Head of caudate nucleus (tissue), 42 donors: ENCODE data around the gene PSMB2.
"Not testable (repeated sequence)": the region's sequence is repeated elsewhere in the genome, so short reads cannot be mapped to it uniquely, and the experiment has no call there.

Source experiments
- DNase-seq, 42 donors: peaks; one replicate each; pipeline versions ENCODE4 v3.0.0 to v3.0.0-alpha.2; 2020 to 2021; ENCODE audit warnings: mixed read lengths in 7 of 42
- intact Hi-C: fragments of 100-400 bp; cut with DNase I; formaldehyde crosslinking; loops from one replicate; pipeline ENCODE4 v1.15.0; 2022

PSMB2 gene

GRCh38 chr1:35577071-35577998 lies 64.0 kb downstream of the PSMB2 start:
- intact Hi-C loops: no loop called here
- DNase-seq: no peak

DNA sequence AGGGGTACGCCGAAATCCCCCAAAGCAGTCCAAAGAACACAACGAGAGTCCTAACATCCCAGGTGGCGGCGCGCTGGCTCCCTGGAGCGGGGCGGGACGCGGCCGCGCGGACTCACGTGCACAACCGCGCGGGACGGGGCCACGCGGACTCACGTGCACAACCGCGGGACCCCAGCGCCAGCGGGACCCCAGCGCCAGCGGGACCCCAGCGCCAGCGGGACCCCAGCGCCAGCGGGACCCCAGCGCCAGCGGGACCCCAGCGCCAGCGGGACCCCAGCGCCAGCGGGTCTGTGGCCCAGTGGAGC lies 64.6 kb downstream of the PSMB2 start:
- intact Hi-C loops, DNase-seq: not testable (repeated sequence)

DNA sequence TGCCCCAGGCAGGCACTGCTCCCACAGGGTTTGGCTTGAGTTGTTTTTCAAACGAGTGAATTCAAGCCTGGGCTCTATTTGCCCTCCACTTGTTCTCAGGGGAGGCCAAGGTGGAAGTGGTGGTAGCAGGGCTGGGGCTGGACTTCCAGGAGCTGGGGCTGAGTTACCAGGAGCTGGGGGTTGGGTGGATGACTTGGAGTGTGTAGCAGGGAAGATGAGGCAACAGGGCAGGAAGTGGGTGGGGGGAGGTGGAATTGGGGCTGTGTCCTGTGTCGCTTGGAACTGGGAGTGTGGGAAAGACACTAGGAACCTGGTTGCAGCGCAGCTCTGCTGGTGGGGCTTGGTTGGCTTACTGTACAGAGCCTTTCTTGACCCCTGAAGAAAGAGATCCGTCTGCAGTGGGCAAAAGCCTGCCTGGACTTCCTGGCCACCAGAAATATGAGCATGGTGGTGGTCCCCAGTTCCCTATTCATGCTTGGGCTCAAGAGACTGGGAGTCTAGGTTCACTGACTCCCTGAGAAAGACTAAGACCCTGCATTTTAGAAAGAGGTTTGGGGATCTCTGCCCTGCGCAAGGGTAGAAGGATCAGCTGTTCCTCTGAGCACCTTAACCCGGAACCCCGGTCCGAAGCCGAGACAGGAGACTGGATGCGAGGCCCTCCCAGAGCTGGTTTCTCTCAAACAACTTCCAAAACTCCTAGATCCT lies 65.1 kb downstream of the PSMB2 start:
- intact Hi-C loops: no loop called here
- no peak for DNase-seq

- no peak for DNase-seq
- intact Hi-C loops: no loop called here
Measured at GRCh38 chr1:35575416-35575958, 65.8 kb downstream of the PSMB2 start.

DNA sequence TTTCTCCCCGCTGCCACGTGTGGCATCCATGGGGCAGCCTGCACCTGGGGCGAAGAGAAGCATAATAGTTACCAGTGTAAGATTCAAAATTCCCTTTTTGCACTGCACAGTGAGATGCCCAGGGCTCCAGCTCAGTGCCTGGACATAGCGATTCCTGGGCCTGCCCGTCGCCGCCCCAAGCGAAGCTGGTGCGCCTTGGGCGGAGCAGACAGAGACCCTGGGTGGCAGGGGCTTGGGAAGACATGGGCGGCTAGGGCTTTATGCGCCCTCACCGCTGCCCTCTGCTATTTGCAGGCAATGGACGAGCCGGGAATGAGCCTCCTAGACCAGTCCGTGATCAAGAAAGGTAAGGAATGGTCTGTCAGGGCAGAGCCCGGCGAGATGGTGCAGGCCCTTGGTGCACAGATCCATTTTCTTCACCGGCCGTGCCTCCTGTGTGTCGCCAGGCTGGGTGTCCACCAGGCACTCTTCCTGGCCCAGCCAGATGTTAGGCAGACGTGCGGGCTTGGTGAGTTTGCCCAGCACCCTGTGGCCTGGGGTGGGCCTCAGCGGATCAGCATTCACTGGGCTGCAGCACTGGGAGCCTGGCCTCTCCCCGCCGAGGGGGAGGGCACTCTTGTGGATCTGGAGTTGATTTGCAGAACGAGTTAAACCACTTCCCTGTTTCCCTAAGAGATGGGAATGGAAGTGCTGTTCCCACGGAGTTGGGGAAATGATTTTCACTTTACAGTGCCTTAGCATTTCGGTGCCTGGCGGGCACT lies 66.5 kb downstream of the PSMB2 start:
- no peak for DNase-seq
- intact Hi-C loops: no loop called here

DNA sequence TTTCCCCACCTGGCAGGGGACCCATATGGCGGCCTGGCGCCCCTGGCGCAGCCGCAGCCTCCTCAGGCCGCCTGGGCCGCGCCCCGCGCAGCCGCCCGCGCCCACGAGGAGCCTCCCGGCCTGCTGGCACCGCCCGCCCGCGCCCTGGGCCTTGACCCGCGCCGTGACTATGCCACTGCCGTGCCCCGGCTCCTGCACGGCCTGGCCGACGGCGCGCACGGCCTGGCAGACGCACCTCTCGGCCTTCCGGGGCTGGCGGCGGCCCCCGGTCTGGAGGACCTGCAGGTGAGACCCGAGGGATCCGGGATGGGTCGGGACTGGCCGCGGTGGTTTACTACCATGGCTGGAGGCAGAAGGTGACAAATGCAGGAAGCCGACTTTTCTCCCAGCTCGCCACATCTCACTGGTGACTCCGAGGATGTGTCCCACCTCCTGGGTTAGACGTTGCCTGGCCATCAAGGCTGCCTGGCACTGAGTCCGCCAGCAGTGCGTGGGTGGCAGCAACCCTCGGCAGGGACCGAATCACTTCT lies 67.1 kb downstream of the PSMB2 start:
- DNase-seq: no peak
- intact Hi-C loops: no loop called here

- DNase-seq: peak; percentile 59 to 86 (median 75)
- intact Hi-C loops: no loop called here
Measured at GRCh38 chr1:35573198-35574124, 67.9 kb downstream of the PSMB2 start, which contains the start of gene TFAP2E. TSS of gene TFAP2E (plus strand) at chr1:35573314. CDS start at chr1:35573578, 264 bp downstream.

- intact Hi-C loops: no loop called here
- no peak for DNase-seq
Measured at GRCh38 chr1:35572296-35572695, 69.0 kb downstream of the PSMB2 start.

- DNase-seq: peak in 1 of 42 donors; percentile 7
- intact Hi-C loops: no loop called here
Measured at GRCh38 chr1:35571263-35571662, 70.1 kb downstream of the PSMB2 start.

DNA sequence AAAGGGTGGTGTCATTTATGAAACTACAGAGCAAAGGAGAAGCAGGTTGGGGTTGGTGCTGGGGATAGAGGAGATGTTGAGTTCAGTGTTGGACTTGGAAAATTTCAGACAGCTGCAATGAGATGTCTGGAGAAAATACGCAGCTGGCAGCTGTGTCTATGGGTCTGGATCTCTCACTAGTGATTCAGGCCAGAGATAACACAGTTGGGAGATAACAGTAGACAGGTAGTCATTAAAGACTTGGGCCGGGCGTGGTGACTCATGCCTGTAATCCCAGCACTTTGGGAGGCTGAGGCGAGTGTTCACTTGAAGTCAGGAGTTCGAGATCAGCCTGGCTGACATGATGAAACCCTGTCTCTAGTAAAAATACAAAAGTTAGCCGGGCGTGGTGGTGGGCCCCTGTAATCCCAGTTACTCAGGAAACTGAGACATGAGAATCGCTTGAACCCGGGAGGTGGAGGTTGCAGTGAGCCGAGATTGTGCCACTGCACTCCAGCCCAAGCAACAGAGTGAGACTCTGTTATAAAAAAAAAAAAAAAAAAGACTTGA lies 70.7 kb downstream of the PSMB2 start:
- intact Hi-C loops: no loop called here
- no peak for DNase-seq

GRCh38 chr1:35569936-35570335 lies 71.4 kb downstream of the PSMB2 start:
- intact Hi-C loops: loop anchor here (2.0 to 5.0 kb wide), 2 partner anchors 147 to 157 kb away; partner anchors contain the start of gene C1orf216
- no peak for DNase-seq

DNA sequence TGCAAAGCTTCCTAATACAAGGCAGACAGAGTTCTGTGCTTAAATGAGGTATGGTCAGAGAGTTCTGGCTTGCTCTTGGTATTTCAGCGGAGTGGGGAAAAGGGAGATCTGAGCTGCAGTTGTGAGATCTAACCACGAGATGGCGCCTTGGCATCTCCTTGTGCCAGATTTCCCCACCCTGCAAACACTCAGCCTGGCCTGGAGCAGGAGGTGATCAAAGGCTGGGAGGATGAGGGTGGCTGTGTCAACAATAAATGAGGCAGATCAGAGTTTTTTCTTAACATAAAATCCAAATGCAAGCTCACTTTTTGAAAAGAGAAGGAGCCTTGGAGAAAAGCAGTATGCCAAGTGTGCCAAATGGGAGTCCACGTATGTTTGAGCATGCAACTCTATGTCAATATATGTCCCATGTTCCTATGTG lies 72.3 kb downstream of the PSMB2 start:
- intact Hi-C loops: loop anchor here (2.0 to 5.0 kb wide), 2 partner anchors 148 to 158 kb away; partner anchors contain the start of gene C1orf216

DNA sequence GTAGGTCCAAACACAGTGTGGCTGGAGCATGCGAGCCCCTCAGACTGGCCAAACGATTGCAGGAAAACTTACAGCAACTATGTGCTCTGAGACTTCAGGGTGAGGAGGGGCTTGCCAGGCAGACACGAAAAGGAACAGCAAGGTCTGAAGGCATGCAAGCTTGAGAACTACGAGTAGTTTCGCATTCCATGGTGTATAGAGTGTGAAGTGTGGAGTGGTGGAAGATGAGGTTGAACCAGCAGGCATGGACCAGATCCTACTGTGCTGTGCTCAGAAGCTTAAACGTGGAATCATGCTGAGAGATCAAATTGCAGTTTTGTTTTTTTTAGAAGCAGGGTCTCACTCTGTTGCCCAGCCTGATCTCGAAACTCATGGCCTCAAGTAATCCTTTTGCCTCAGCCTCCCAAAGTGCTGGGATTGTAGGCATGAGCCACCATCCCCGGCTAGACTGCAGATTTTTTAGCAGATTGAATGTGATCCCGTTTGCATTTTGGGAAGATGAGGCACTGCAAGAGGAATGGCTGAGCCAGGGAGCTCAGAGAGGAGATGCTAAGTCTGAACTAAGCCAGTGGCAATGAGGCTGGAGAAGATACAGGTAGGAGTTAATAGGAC lies 73.3 kb downstream of the PSMB2 start:
- intact Hi-C loops: loop anchor here (2.0 to 5.0 kb wide), 2 partner anchors 149 to 159 kb away; partner anchors contain the start of gene C1orf216
- peak in 2 of 42 donors; percentile 7 to 27 for DNase-seq

More for the DNA sequence above, 72.3 kb downstream of the PSMB2 start:
- DNase-seq: peak; percentile 58 to 92 (median 79)

- intact Hi-C loops: loop anchor here (5.0 kb wide), 1 partner anchor 152 kb away; the partner anchor contains the start of gene C1orf216
- peak in 2 of 42 donors; percentile 9 to 30 for DNase-seq
Measured at GRCh38 chr1:35565742-35566133, 75.6 kb downstream of the PSMB2 start.

GRCh38 chr1:35564884-35565741 lies 76.2 kb downstream of the PSMB2 start:
- intact Hi-C loops: loop anchor here (5.0 kb wide), 2 partner anchors 113 to 152 kb away; partner anchors contain the start of gene C1orf216
- peak in 2 of 42 donors; percentile 12 to 35 for DNase-seq
